NCI-H345 treated with DMSO at 0.1 percent for 48 hours (cell line): ENCODE results near the gene SPPL2A.
"Not testable (repeated sequence)": the region's sequence is repeated elsewhere in the genome, so short reads cannot be mapped to it uniquely, and the experiment has no call there.

ENCODE experiments used
- DNase-seq: peaks from one replicate; lab custom pipeline; 2025; ENCODE audit not compliant: unreplicated experiment; lab: John Stamatoyannopoulos, UW

Gene SPPL2A

DNA sequence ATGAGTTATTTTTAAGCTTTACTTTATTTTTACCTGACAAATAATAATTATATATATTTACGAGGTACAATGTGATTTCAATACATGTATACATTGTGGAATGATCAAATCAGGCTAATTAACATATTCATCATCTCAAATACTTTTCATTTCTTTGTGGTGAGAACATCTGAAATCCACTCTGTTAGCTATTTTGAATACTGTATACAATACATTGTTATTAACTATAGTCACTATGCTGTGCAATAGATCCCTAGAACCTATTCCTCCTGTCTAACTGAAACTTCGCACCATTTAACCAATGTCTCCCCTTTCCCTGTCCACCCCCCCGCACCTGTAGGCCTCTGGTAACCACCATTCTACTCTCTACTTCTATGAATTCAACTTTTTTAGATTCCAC is 7.9 kb upstream of the SPPL2A start:
- DNase-seq, result no peak

DNA sequence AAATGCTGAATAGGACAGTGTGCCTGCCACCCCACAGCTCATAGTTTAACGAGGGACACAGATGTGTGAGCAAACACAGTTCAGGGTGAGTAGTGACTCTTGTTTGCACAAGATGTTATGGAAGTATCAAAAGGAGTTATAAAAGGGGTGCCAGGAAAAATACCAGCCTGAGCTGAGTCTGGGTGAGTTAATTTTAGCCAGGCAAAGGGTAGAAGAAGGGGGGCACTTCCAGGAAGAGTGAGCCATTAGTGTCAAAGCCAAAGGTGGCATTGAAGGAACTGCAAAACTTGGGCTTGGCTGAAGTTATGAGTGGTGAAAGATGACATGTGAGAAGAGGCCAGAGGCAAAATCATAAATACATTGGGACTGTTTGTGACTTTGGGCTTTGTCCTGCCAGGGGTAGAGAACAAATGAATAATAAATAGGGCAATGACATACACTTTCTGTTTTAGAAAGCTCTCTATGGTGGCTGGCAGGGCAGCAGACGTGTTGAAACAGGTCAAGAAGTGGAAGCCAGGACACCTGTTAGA is 1.9 kb upstream of the SPPL2A start:
- no peak for DNase-seq

GRCh38 chr15:50764461-50765194 is 878 bp downstream of the SPPL2A start:
- no peak for DNase-seq

DNA sequence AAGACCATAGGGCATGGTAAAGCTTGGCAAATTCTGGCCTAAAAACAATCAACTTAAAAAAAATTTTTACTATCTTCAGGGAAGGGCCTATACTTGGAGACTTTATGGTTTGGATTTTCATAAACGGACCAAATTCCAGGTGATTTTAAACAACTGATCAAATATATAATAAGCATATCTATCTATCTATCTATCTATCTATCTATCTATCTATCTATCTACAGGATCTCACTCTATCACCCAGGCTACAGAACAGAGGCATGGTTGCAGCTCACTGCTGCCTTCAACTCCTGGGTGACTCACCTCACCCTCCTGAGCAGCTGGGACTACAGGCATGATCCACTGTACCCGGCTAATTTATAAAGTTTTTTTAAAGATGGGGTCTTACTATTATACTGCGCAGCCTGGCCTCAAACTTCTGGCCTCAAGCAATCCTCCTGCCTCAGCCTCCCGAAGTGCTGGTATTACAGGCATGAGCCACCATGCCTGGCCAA is 6.7 kb downstream of the SPPL2A start:
- DNase-seq, result no peak

DNA sequence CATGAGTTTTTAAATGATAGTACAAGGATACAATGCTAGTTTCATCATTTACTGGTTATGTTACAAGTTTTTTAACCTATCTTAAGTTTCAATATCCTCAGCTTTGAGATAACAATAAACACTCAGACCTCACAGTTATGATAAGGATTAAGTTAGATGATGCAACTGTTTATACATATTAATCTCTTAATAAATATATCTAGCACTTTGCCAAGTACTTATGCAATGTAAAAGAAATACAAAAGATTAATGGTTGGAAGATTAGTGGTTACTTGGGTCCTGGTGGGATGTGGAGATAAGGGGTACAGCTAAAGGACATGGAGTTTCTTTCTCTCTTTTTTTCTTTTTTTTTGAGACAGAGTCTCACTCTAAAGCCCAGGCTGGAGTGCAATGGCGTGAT is 12.0 kb downstream of the SPPL2A start:
- no peak for DNase-seq

DNA sequence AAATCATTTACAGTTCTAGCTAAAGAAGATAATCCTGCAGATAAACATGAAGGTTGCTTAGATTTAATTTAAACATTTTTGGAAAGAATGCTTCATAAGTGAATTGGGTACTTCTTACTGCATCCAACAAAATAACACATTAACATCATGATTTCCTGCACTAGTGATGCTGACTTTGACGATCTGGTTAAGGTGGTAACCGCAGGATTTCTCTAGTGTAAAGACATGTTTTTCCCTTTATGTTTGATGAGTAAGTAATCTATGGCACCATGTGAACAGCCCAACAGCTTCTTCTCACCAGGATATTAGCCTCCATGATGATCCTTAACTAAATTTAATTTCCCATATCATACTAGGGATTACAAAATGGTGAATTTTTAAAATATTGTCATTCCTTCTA is 14.1 kb downstream of the SPPL2A start:
- no peak for DNase-seq

GRCh38 chr15:50750227-50750705 is 15.2 kb downstream of the SPPL2A start:
- DNase-seq, result no peak

DNA sequence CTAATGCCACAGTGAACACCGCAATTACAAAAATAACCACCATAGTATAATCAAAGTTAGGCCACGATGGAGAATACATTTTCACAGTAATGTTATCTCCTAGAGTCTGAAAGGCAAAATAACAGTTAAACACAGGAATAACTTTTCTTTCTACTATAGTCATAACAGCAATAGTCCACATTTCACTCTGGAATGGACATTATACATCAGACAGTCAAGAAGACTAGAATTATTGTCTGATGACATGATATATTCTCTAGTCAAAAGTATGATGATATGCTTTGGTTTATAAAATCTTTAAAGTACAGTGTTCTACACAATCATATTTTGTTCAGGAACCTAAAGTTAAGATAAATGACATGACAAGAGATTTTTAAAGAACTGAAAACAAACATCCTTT is 18.0 kb downstream of the SPPL2A start:
- no peak for DNase-seq

DNA sequence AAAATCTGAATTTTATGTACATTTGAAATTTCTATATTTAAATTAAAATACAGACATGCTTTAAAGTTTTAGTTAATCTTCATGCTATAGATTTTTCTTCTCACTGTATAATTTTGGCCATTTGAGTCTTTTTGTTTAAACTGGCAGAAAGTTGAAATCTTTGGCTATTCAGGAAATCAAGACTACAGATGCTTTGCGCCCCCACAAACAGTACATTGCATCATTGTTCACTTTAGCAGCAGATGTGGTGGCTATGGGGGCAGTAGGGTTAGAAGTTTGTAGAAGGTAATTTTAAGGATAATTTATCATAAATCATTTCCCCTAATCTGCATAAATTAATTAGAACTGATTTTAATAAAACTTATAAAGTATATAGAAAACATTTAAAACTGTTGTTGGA is 20.9 kb downstream of the SPPL2A start:
- no peak for DNase-seq

GRCh38 chr15:50740955-50741354 is 24.6 kb downstream of the SPPL2A start:
- no peak for DNase-seq

GRCh38 chr15:50736823-50737222 is 28.7 kb downstream of the SPPL2A start:
- DNase-seq, result no peak

- no peak for DNase-seq
Observed at GRCh38 chr15:50735156-50735555, 30.4 kb downstream of the SPPL2A start.

DNA sequence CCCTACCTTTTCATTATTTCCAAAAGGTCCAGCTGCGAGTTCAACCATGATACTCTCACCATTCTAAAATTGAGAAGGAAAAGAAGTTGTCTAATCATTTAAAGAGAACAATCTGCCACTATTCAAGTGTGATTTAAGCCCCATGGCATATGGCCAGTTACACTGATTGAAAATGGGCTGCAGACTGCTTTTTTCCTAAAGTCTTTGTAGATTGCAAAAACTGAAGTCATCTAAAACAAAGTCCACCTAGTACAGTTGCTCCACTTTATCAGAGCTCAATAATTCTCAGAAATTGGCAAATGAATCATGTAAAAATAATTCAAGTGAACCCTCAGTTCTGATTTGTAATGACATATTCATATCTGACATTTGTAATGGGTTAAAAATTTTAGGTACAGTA is 39.2 kb downstream of the SPPL2A start:
- DNase-seq, result no peak

DNA sequence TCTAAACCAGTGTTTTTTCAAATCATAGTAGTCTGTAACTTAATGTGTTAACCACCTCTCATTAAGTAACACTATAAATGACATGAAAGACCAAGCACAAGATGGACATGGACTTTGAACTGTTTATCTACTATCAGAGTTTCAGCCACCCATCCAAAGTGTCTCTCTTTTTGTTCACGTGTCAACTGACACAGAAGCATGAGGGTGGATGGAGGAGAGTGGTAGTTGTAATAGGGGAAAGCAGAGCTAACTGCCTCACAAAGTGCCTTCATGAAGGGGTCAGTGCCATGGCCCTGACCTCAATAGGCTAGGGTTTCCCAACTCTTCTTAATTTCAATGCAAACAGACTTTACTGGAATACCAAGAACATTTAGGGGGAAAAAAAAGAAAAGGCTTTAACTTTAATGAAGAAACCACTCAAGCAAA is 46.8 kb downstream of the SPPL2A start:
- no peak for DNase-seq

DNA sequence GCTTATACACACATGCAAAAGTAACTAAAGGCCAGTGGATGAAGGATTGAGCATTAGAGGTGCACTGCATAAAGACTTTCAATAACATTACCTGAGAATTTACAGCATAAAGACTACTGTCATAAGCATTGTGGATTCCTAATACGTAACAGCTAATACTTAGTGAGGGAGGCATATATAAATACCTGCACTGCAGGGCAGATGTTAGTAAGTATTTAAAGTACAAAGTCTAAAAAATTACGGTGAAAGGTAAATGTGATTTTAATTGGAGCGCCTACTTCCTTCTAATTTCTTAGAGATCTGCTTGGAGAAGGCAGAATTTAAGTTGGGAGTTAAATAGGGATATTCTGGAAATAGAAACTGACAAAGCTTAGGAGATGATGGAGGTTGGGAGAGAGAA is 53.5 kb downstream of the SPPL2A start:
- DNase-seq, result no peak

GRCh38 chr15:50710585-50710984 is 54.9 kb downstream of the SPPL2A start:
- no peak for DNase-seq

GRCh38 chr15:50707878-50708427 is 57.6 kb downstream of the SPPL2A start:
- DNase-seq, result no peak

DNA sequence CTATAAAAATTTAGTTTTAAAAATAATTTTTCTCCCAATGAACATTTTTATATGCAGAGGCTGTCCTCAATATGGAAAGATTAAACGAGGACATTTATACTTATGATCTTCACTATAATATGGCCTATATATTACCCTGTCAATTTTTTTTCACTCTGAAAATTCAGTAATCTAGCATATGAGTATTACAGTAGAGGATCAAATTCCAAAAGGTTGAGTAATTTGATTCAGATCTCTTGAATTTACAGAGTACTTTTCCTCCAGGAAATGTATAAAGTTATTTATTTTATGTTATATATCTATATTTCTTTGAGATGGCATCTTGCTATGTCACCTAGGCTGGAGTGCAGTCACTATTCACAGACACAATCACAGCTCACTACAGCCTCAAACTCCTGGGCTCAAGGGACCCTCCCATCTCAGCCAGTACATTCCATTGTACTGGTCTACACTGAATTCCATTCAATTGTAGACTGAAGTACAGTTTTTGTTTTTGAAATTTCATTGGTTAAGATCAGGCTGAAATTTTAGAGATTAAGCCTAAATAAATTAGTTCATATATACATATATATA is 62.7 kb downstream of the SPPL2A start:
- DNase-seq, result no peak

GRCh38 chr15:50698101-50698500 is 67.4 kb downstream of the SPPL2A start:
- DNase-seq, result no peak

DNA sequence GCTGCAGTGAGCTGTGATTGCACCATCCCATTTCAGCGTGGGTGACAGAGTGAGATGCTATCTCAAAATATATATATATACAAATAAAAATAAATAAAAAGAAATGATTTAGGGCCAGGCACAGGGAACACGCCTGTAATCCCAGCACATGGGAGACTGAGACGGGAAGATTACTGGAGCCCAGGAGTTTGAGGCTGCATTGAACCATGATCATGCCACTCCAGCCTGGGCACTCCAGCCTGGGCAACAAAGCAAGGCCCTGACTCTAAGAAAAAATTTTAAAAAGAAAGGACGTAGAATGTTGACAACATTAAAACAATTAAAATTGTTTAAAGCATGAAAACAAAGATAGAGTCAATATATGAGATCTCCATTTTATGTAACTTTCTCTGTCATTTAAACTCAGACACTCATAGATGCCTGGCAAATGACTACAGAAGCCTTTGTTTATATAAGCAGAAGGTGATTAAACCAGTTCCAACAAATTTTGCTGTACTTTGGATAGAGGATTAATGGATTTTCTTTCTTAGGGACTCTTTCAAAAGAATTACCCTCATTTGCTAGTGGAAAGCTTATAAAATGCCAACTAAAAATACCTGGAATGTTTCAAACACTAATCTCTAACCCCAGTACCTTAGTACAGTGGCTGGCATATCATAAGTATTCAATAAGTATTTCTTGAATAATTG is 68.3 kb downstream of the SPPL2A start:
- DNase-seq, result no peak

DNA sequence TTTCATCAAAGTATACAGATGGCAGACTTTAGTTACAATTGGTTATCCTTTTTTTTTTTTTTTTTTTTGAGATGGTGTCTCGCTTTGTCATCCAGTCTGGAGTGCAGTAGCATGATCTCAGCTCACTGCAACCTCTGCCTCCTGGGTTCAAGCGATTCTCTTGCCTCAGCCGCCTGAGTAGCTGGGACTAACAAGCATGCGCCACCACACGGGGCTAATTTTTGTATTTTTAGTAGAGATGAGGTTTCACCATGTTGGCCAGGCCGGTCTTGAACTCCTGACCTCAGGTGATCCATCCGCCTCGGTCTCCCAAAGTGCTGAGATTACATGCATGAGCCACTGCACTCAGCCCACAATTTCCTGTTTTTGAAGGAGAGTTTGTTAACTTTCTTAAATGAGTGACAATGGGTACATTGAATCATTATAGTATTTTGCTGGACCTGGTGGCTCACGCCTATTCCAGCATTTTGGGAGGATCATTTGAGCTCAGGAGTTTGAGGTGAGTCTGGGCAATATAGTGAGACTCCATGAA is 70.8 kb downstream of the SPPL2A start:
- not testable (repeated sequence) for DNase-seq
